Measurements from ENCODE around the gene SLC6A17. TPM values are rescaled to one million over a fixed set of nuclear protein-coding genes. Genes with fewer than 3 reads are reported as not detected.

Gene SLC6A17
- total and polyA plus RNA-seq, 2 donors (not counting 3 experiments of a cell fraction or from before 2014, with no cell fraction given): 0.03 TPM; not detected in 1

DNA sequence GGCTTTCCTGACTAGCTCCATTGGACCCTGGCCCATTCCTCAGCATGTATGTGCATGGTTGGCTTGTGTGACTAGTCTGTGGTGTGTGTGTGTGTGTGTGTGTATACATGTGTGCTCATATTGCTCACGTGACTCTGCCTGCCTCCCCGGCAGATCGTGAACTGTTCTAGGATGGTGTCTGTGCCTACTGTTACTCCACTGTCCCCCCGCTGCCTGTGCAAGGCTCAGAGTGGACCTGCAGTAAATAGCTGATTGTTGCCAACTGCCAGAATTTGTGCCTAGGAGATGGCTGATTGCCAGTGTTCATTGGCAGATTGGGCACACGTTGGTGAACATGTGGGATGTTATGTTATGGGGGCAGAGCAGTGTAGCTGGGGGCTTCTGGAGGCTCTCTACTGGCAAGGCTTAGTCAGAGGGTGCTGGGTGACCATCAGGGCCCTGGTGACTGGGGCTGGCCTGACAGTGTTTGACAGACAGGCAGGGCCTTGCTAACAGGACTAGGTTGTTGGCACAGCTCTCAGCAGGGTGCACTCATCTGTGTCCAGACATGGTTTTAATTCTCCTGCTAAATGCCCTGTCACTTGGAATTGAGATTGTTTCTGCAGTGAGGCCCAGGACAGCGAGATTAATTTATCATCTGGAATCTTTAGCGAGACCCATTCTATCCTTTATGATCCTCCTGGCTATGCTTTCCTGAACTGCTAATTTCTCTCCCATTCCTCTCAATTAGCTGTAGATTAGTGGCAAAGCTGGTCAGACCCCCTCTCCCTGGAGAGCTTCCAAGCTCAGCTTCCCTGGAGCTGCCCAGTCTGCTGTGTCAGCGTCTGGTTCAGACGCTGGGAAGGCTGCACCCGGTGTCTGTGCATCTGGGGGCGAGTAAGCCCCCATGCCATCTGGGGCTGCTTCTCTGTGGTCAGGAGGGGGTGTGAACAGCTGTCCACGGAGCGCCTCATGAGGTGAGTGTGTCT, 20.8 kb downstream of the SLC6A17 start:
- Histone ChIP-seq H3K4me3 (replicated peaks in 1 of 3; ENCODE audit: insufficient read depth in 1 of 3, low read depth in 1 of 3, low read length in 3 of 3) (no peak overlapping the region), H3K27me3 (ENCODE audit: control insufficient read depth in 2 of 2, insufficient read depth in 2 of 2, low read length in 2 of 2) (peaks cover 0 to 4% of the 10 kb centered on the region in 2 experiments), H4K20me1 (replicated peaks; ENCODE audit: control insufficient read depth, extremely low read depth, insufficient read depth, low read length) (no peaks in the 10 kb centered on the region), H3K27ac (ENCODE audit: insufficient read depth, low read depth, low read length) (no peak overlapping the region), H3K9ac (replicated peaks; ENCODE audit: extremely low read depth, insufficient read depth, low read length) (no peak overlapping the region), H3K9me3 (replicated peaks; ENCODE audit: control insufficient read depth, insufficient read depth, low read length) (no peaks in the 10 kb centered on the region), H3K36me3 (ENCODE audit: control insufficient read depth in 2 of 2, extremely low read depth in 1 of 2, insufficient read depth in 2 of 2, low read length in 2 of 2) (no peaks in the 10 kb centered on the region), H3K4me1 (ENCODE audit: control insufficient read depth, extremely low read depth, insufficient read depth, low read length) (no peaks in the 10 kb centered on the region), H3K9me1 (replicated peaks; ENCODE audit: control insufficient read depth, extremely low read depth, insufficient read depth, low read length) (no peaks in the 10 kb centered on the region), H3K4me2 (ENCODE audit: insufficient read depth, low read length) (no peak overlapping the region), H3K79me2 (ENCODE audit: control insufficient read depth, insufficient read depth, low read length) (no peaks in the 10 kb centered on the region), H2AFZ (ENCODE audit: low read depth, low read length) (no peak overlapping the region)
- dilution Hi-C loops (cut with MboI; ENCODE audit: extremely low pct_ligation_motif_present, low sequenced_read_pairs): no loop called here
- DNase-seq (ENCODE audit: low read depth, low spot score) (no peak), FAIRE-seq (no peak)
- intact Hi-C loops (cut with micrococcal nuclease): no loop called here
- TF ChIP-seq, protein P1, sequence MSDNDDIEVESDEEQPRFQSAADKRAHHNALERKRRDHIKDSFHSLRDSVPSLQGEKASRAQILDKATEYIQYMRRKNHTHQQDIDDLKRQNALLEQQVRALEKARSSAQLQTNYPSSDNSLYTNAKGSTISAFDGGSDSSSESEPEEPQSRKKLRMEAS (IDR thresholded peaks at IDR 0.05; ENCODE audit: insufficient read depth, insufficient read length): no peak
- TF ChIP-seq POLR2A (IDR thresholded peaks at IDR 0.05; ENCODE audit: low read depth, low read length): no peak
- TF ChIP-seq POLR2AphosphoS5 (IDR thresholded peaks at IDR 0.05; ENCODE audit: insufficient read depth, low read depth, low read length): no peak
- TF ChIP-seq, protein P2, sequence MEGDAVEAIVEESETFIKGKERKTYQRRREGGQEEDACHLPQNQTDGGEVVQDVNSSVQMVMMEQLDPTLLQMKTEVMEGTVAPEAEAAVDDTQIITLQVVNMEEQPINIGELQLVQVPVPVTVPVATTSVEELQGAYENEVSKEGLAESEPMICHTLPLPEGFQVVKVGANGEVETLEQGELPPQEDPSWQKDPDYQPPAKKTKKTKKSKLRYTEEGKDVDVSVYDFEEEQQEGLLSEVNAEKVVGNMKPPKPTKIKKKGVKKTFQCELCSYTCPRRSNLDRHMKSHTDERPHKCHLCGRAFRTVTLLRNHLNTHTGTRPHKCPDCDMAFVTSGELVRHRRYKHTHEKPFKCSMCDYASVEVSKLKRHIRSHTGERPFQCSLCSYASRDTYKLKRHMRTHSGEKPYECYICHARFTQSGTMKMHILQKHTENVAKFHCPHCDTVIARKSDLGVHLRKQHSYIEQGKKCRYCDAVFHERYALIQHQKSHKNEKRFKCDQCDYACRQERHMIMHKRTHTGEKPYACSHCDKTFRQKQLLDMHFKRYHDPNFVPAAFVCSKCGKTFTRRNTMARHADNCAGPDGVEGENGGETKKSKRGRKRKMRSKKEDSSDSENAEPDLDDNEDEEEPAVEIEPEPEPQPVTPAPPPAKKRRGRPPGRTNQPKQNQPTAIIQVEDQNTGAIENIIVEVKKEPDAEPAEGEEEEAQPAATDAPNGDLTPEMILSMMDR (IDR thresholded peaks at IDR 0.05; ENCODE audit: extremely low read depth in 1 of 2, insufficient read depth in 1 of 2, low read depth in 1 of 2, low read length in 2 of 2): no peak
- TF ChIP-seq JUN (IDR thresholded peaks at IDR 0.05; ENCODE audit: borderline replicate concordance, insufficient read depth, insufficient read length, low read depth): no peak
- TF ChIP-seq MYC (IDR thresholded peaks at IDR 0.05; ENCODE audit: low read depth, low read length): no peak
- no peak for TF ChIP-seq EZH2 (IDR thresholded peaks at IDR 0.05; ENCODE audit: borderline replicate concordance, low read depth, low read length, severe bottlenecking)
- no peak for TF ChIP-seq FOS (IDR thresholded peaks at IDR 0.05; ENCODE audit: borderline replicate concordance, insufficient read depth, low read length)
- TF ChIP-seq GATA2 (IDR thresholded peaks at IDR 0.05; ENCODE audit: insufficient read depth, insufficient read length, low read depth, low read length): no peak
- ChIA-PET CTCF (no interaction called here), POLR2A (no interaction called here)
- no TSS peak for BruUV-seq (replicated peaks)
